ENCODE results near the gene SCAMP2. TPM values are rescaled to one million over a fixed set of nuclear protein-coding genes. Genes with fewer than 3 reads are reported as not detected.

SCAMP2 gene
- total and polyA plus RNA-seq, 4 donors = 21.7 to 42.5 (median 29.1) TPM

GRCh38 chr15:74878273-74878672 lies 5.1 kb upstream of the SCAMP2 start:
- WGBS = 79% methylated on average over 4 of the region's 4 CpGs
- TF ChIP-seq HNF4G (IDR thresholded peaks at IDR 0.05) = no peak
- no peak for TF ChIP-seq ATF3 (IDR thresholded peaks at IDR 0.05)
- TF ChIP-seq NR2F2 (IDR thresholded peaks at IDR 0.05) = no peak
- no peak for TF ChIP-seq ZBTB33 (IDR thresholded peaks at IDR 0.05)
- TF ChIP-seq FOXA1 (IDR thresholded peaks at IDR 0.05) = no peak
- TF ChIP-seq JUND (IDR thresholded peaks at IDR 0.05) = no peak
- Histone ChIP-seq H3K27me3 (ENCODE audit: control insufficient read depth in 4 of 4, insufficient read depth in 4 of 4, low read length in 3 of 4) (no peaks in the 10 kb centered on the region), H3K9me3 (ENCODE audit: control insufficient read depth in 4 of 4, low read length in 3 of 4) (peaks cover 0 to 3% (median under 1%) of the 10 kb centered on the region in 4 donors), H3K27ac (ENCODE audit: low read depth in 1 of 2, low read length in 2 of 2) (no peak overlapping the region), H3K4me1 (ENCODE audit: control insufficient read depth in 4 of 4, insufficient read depth in 4 of 4, low read length in 3 of 4) (peaks cover 0 to 6% (median 2%) of the 10 kb centered on the region in 4 donors), H3K36me3 (ENCODE audit: control insufficient read depth in 4 of 4, insufficient read depth in 3 of 4, low read depth in 1 of 4, low read length in 3 of 4) (no peaks in the 10 kb centered on the region), H3K9ac (ENCODE audit: low read depth in 1 of 2, low read length in 2 of 2) (no peak overlapping the region), H3K4me3 (ENCODE audit: low read depth in 1 of 3, low read length in 3 of 3) (no peak overlapping the region)
- DNase-seq (ENCODE audit: low spot score) = no peak

GRCh38 chr15:74873756-74874424 lies 725 bp upstream of the SCAMP2 start:
- Histone ChIP-seq H3K36me3 (ENCODE audit: control insufficient read depth in 4 of 4, insufficient read depth in 3 of 4, low read depth in 1 of 4, low read length in 3 of 4) (no peaks in the 10 kb centered on the region), H3K4me3 (ENCODE audit: low read depth in 1 of 3, low read length in 3 of 3) (peak overlapping the region; percentile 54 to 96 (median 92)), H3K27me3 (ENCODE audit: control insufficient read depth in 4 of 4, insufficient read depth in 4 of 4, low read length in 3 of 4) (no peaks in the 10 kb centered on the region), H3K9me3 (ENCODE audit: control insufficient read depth in 4 of 4, low read length in 3 of 4) (no peaks in the 10 kb centered on the region), H3K4me1 (ENCODE audit: control insufficient read depth in 4 of 4, insufficient read depth in 4 of 4, low read length in 3 of 4) (peaks cover 8 to 40% (median 26%) of the 10 kb centered on the region in 4 donors), H3K27ac (ENCODE audit: low read depth in 1 of 2, low read length in 2 of 2) (peak overlapping the region; percentile 93 to 97), H3K9ac (ENCODE audit: low read depth in 1 of 2, low read length in 2 of 2) (peak overlapping the region in 1 of 2 donors; percentile 78)
- 40% methylated on average over 16 of the region's 16 CpGs for WGBS
- no peak for DNase-seq (ENCODE audit: low spot score)
- no peak for TF ChIP-seq HNF4A (conservative IDR thresholded peaks at IDR 0.05)
- no peak for TF ChIP-seq REST (IDR thresholded peaks at IDR 0.05)
- no peak for TF ChIP-seq HNF4G (IDR thresholded peaks at IDR 0.05)
- TF ChIP-seq EGR1 (IDR thresholded peaks at IDR 0.05; ENCODE audit: low read depth in 2 of 2) = no peak
- TF ChIP-seq YY1 (IDR thresholded peaks at IDR 0.05) = no peak
- TF ChIP-seq FOXA1 (IDR thresholded peaks at IDR 0.05) = no peak
- no peak for TF ChIP-seq SP1 (IDR thresholded peaks at IDR 0.05)
- no peak for TF ChIP-seq ATF3 (IDR thresholded peaks at IDR 0.05)
- no peak for TF ChIP-seq TAF1 (conservative IDR thresholded peaks at IDR 0.05)
- no peak for TF ChIP-seq ZBTB33 (IDR thresholded peaks at IDR 0.05)
- no peak for TF ChIP-seq FOXA2 (IDR thresholded peaks at IDR 0.05)
- TF ChIP-seq CTCF (IDR thresholded peaks at IDR 0.05; ENCODE audit: low read depth, low read length, missing input control) = no peak
- no peak for TF ChIP-seq GABPA (IDR thresholded peaks at IDR 0.05 in 1 of 2, conservative IDR thresholded peaks at IDR 0.05 in 1 of 2)
- no peak for TF ChIP-seq NR2F2 (IDR thresholded peaks at IDR 0.05)
- no peak for TF ChIP-seq MAX (IDR thresholded peaks at IDR 0.05)
- no peak for TF ChIP-seq JUND (IDR thresholded peaks at IDR 0.05)
- TF ChIP-seq RXRA (IDR thresholded peaks at IDR 0.05) = no peak
- no peak for TF ChIP-seq RAD21 (IDR thresholded peaks at IDR 0.05)

Measured in liver (tissue), 9 donors.